Osteocyte (in vitro differentiated cells): ENCODE results near the gene PRRC2B. TPM values are rescaled to one million over a fixed set of nuclear protein-coding genes. Genes with fewer than 3 reads are reported as not detected.
A peak's percentile ranks its signal among the peaks of the same experiment; 100 is the strongest.

Source experiments
- DNase-seq: peaks from one replicate; pipeline ENCODE4 v3.0.0; 2021; ENCODE audit warnings: mixed read lengths; ENCODE audit not compliant: unreplicated experiment; ENCODE audit errors: extremely low spot score
- H3K27ac Mint-ChIP-seq: one replicate; pipeline ENCODE4 v1.8.0; 2021; ENCODE audit warnings: mild to moderate bottlenecking, mixed read lengths; ENCODE audit not compliant: unreplicated experiment
- H3K27me3 Mint-ChIP-seq: one replicate; pipeline ENCODE4 v1.8.0; 2021; ENCODE audit warnings: mixed read lengths; ENCODE audit not compliant: unreplicated experiment
- H3K36me3 Mint-ChIP-seq: one replicate; pipeline ENCODE4 v1.8.0; 2021; ENCODE audit warnings: mixed read lengths; ENCODE audit not compliant: unreplicated experiment
- H3K4me1 Mint-ChIP-seq: one replicate; pipeline ENCODE4 v1.8.0; 2021; ENCODE audit warnings: mixed read lengths; ENCODE audit not compliant: unreplicated experiment
- H3K4me3 Mint-ChIP-seq: one replicate; pipeline ENCODE4 v1.8.0; 2021; ENCODE audit warnings: mild to moderate bottlenecking, moderate library complexity, mixed read lengths; ENCODE audit not compliant: unreplicated experiment
- H3K9me3 Mint-ChIP-seq: one replicate; pipeline ENCODE4 v1.8.0; 2021; ENCODE audit warnings: mixed read lengths; ENCODE audit not compliant: unreplicated experiment
- CTCF ChIP-seq: fragments of 200-600 bp; sonication (generic); IDR thresholded peaks from 2 replicates; pipeline ENCODE4 v1.5.0; 2021; ENCODE audit warnings: antibody characterized with exemption, mild to moderate bottlenecking, moderate library complexity
- total RNA-seq: library from RNA; stranded (reverse); gene quantifications from 2 replicates; pipeline ENCODE4 v1.2.1, GENCODE V29; 2021

Gene PRRC2B
- total RNA-seq, 1 donor from 2014 or later, result 290 TPM

GRCh38 chr9:131521203-131521602 is 127.3 kb downstream of the PRRC2B start:
- H3K4me3 Mint-ChIP-seq, result no peak overlapping the region
- DNase-seq, result no peak
- H3K36me3 Mint-ChIP-seq, result peaks cover 29% of the 10 kb centered on the region
- H3K27ac Mint-ChIP-seq, result no peak overlapping the region
- H3K9me3 Mint-ChIP-seq, result no peaks in the 10 kb centered on the region
- TF ChIP-seq CTCF, result no peak
- H3K27me3 Mint-ChIP-seq, result no peaks in the 10 kb centered on the region
- peaks cover 8% of the 10 kb centered on the region for H3K4me1 Mint-ChIP-seq

GRCh38 chr9:131521822-131522221 is 127.9 kb downstream of the PRRC2B start:
- TF ChIP-seq CTCF, result no peak
- H3K4me1 Mint-ChIP-seq, result peaks cover 8% of the 10 kb centered on the region
- H3K9me3 Mint-ChIP-seq, result no peaks in the 10 kb centered on the region
- H3K36me3 Mint-ChIP-seq, result peaks cover 36% of the 10 kb centered on the region
- H3K4me3 Mint-ChIP-seq, result no peak overlapping the region
- no peaks in the 10 kb centered on the region for H3K27me3 Mint-ChIP-seq
- H3K27ac Mint-ChIP-seq, result no peak overlapping the region
- no peak for DNase-seq

- no peak for TF ChIP-seq CTCF
- Mint-ChIP-seq H3K27ac (no peak overlapping the region), H3K4me3 (no peak overlapping the region), H3K4me1 (peaks cover 8% of the 10 kb centered on the region), H3K9me3 (no peaks in the 10 kb centered on the region), H3K27me3 (no peaks in the 10 kb centered on the region), H3K36me3 (peaks cover 39% of the 10 kb centered on the region)
- no peak for DNase-seq
These were observed 128.6 kb downstream of the PRRC2B start for GRCh38 chr9:131522257-131523085.

GRCh38 chr9:131523086-131523388 is 129.2 kb downstream of the PRRC2B start:
- H3K4me3 Mint-ChIP-seq, result no peak overlapping the region
- no peak overlapping the region for H3K27ac Mint-ChIP-seq
- no peak for TF ChIP-seq CTCF
- no peaks in the 10 kb centered on the region for H3K27me3 Mint-ChIP-seq
- H3K36me3 Mint-ChIP-seq, result peaks cover 36% of the 10 kb centered on the region
- peaks cover 8% of the 10 kb centered on the region for H3K4me1 Mint-ChIP-seq
- no peaks in the 10 kb centered on the region for H3K9me3 Mint-ChIP-seq
- DNase-seq, result no peak

GRCh38 chr9:131523451-131524435 is 129.9 kb downstream of the PRRC2B start:
- Mint-ChIP-seq H3K4me3 (no peak overlapping the region), H3K4me1 (peaks cover 13% of the 10 kb centered on the region), H3K27me3 (no peaks in the 10 kb centered on the region), H3K9me3 (no peaks in the 10 kb centered on the region), H3K36me3 (peaks cover 36% of the 10 kb centered on the region), H3K27ac (peak overlapping the region; percentile 70)
- no peak for DNase-seq
- TF ChIP-seq CTCF, result no peak
